Raji (cell line): ENCODE results near the gene TRAM2.

Experiments used
- POLR2A ChIP-seq: IDR thresholded peaks from 2 replicates; pipeline ENCODE4 v1.6.1; 2011; ENCODE audit warnings: low read depth, low read length, control low read depth; ENCODE audit not compliant: insufficient read depth

TRAM2 gene

DNA sequence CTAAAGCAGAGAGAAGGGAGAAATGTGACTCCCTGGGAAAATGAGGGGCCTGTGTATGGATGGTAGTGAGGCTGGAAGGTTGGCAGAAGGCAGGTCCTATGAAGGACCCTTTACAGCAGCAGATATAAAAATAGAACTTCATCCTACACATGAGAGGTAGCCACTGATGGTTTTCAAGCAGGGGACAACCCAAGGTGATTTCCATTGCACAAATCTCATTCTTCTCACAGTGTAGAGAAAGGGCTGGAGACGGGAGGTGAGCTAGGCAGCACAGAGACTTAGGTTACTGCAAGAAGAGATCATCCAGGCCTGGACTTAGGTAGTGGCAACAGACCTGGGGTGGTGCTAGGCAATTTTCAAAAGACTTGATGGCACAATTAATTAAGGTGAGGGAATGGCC lies 30.7 kb downstream of the TRAM2 start:
- TF ChIP-seq POLR2A: no peak

DNA sequence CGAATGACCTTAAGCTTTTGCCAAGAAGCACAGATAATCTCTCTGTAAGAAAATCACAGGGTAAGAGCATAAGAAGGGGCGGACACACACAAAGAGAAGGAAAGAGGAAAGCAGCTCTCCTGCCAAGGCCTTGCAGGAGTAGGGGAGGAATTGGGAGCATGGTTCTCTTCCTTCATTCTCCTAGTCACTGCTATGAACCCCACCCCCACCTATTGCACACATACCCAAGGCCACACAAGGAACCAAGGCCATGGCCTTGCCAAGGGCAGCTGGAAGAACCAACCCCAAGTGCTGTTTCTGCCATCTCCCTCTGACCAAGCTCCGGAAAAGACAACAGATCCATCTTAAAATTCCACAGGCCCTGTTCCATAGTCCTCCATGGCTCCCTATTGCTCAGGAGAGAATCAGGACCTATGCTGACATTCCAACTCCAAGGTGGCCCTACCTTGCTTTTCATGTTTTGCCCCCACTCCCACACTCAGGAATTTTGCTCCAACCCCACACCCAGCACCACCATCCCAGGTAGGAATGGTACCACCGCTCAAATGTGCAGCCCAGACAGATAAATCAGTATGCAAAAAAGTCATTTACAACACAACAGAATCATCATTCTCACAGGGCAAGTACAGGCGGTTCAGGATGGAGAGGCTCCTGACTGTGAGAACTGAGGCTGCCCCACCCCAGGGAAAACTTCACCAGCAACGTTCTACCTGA lies 31.3 kb downstream of the TRAM2 start:
- TF ChIP-seq POLR2A: no peak

DNA sequence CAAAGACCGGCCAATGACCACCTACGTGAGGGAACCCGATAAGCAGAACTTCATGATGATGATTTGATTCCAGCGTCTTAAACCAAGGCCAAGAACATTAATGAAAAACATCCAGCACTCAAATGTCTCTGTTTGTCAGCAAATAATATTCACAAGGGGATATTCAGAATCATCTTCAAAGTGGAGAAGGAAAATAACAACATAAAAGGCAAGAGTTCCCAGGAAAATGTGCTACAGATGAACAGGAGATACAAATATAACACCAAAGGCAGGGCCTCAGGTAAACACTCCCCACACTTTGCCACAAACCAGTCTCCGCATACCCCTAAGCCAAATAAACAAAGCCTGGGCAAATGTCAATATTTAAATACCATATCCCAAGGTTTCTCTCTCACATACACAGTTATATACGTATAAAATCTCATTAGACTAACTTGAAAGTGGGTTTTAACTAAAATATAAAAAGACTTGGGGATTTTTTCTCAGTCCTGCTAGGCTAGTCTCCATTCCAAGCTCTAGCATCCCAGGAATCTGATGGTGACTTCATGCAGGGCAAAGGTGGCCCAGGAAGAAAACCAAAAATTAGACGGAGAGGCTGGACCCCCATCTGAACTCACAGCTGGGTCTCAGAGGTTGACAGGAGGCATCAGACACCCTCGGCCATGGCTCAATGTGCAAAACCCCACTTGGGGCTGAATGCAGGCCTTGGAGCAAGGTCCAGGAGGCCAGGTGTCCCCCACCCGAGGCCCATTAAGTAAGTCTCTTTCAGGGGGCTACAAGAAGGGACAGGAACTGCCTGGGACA lies 32.1 kb downstream of the TRAM2 start:
- no peak for TF ChIP-seq POLR2A

DNA sequence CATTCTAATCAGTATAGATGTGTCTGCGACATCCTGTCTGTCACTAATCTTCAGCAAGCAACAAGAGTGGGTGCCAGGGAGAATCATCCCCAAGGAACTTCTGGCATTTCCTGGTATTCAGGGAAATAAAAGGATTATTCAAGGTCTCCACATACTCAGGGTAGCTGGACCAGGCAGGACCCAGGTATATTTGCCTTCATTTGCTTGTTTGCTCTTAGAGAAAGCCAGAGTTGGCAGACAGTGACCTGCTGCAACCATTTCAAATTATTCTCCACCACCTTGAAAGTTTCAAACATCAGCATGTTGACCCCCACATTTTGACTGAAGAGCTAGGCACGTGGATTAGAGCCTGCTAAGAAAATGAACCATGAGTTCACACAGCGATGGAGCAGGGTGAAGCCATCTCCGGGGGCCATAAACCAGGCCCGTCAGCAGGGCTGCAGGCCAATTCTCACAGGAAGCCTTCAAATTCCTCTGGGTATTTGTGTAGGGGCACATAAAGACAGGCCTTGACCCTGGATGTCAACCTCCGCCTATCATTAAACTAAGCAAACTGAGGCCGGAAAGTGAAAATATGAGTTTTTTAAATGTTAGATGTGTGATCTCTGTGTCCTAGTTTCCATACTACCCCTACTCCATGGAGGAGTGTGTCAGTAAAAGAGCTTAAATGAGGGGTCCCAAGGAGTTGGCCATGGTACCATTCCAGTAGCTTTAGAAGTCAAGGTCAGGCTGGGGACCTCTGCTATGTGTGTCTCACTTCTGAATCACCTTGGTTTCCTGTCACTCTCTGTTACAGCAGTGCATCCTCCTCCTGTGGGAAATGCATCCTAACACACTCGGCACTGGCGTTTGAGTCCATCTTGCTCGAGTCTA lies 32.9 kb downstream of the TRAM2 start:
- TF ChIP-seq POLR2A: no peak

DNA sequence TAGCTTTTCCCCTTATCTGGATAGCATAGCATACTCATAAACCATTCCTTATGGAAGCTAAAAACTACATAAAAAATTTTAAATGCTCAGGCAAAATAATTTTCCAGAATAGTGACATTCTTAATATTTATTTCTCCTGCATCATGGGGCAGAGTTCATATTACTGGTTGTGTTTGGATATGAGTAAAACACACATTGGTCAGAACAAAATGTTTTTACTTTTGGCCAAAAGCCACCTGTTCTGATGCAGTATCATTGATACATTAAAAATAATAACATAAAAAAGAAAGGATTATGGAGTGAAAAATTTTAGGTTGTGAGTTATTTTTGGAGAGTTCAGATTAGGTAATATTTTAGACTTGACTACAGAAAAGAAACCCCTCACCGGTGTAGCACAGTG lies 33.6 kb downstream of the TRAM2 start:
- TF ChIP-seq POLR2A: no peak

DNA sequence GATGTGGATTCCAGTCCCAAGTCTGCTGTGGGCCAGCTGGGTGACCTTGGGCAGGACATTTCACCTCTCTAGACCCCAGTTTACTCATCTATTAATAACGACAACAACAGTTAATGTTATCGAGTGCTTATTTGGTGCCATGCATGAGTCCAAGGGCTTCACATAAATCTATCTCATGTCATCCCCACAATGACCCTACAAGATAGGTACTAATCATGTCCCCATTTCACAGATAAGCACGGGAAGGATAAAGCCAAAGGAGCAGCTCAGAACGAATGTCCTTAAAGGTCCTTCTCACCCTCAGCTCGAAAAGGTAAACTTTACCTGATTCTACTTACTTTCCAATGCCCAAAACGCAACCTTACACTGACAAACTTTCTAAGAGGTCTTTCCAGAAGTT lies 35.7 kb downstream of the TRAM2 start:
- TF ChIP-seq POLR2A: no peak

DNA sequence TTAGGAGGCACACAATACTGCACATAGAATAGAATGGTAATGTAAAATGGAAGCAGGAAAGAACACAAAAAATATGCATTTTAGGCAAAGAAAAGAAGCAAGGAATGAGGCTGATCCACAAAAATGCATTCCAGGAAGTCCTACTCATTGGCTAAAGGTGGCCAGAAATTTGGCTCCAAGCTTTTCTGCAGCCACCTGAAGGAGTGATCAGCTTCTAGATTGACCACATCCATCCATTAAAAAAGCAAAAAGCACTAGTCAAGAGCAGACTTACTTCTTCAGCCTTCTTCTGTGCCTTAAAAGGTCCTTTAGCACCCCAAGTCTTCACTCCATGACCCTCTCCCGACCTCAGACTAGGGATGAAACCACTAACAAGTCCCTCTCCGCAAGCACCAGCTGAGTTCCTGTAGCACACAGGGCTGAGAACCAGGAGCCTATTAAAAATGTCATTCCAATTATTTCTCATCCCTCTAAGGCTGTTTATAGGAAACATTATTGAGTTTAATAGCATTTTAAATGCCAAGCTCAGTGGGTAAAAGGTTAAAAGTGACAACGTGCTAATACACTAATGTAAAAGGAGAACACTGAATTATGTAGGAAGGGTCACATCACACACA lies 36.5 kb downstream of the TRAM2 start:
- TF ChIP-seq POLR2A: no peak

DNA sequence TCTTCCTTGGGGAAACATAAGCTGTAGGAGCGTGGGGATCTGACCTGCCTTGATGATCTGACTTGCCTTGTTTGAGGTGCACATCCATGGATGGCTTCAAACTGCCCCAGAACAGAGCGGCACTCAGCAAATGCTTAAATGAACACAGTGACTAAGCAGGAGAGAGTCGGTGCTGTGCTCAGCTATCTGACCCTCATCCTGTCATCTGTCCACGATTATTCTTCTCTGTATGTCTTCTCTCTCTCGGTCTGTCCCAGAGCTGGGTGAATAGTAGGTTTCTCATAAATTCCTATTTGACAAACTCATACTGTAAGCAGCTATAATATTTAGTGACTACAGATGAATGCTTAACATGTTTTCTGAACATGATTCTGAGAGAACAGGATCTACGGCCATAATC lies 37.3 kb downstream of the TRAM2 start:
- TF ChIP-seq POLR2A: no peak

DNA sequence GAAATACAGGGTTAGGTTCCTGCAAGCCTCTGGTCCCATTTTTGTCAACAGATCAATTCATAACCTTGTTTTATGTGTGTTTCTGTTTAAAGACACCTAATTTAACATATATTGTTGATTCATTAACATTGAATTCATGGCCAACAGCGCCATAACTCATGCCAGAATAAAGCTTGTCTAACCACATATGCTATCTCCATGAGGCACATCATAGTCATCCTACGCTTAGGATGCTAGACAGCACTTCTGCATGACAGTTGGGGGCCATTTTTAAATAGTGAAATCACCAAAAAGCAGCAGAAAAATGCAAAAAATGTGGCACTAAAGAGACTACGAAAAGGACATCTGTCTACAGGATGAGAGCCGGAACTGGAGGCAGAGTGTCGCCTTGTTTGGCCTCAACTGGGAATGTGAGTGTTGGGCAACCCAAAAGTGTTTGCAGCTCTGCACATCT lies 37.9 kb downstream of the TRAM2 start:
- TF ChIP-seq POLR2A: no peak

DNA sequence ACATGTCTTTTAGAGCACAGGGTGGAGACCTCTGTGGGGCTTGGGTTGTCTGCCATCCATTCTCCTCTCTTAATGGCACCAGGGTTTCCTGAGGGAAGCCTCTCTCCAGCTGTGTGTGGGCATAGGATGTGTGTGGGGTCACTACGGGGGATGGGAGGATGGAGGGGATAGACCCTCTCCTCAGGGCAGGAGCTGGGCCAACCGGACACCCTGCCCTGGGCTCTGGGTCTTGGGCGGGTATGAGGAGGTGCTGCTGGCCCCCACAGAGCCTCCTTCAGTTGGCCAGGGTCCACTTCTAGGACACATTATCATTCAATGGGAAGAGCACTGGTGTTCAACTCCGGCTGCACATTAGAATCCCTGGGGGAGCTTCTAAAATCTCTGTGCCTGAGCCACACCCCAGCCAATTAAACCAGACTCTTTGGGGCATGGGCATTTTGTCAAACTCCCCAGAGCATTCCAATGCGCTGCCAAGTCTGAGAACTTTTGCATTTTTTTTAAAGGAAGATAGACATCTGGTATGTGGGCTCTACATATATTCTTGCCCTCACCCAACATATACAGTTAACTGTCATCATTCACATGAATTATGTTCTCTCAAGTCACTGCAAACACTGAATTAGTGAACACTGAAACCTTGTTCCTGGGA lies 38.5 kb downstream of the TRAM2 start:
- TF ChIP-seq POLR2A: no peak

DNA sequence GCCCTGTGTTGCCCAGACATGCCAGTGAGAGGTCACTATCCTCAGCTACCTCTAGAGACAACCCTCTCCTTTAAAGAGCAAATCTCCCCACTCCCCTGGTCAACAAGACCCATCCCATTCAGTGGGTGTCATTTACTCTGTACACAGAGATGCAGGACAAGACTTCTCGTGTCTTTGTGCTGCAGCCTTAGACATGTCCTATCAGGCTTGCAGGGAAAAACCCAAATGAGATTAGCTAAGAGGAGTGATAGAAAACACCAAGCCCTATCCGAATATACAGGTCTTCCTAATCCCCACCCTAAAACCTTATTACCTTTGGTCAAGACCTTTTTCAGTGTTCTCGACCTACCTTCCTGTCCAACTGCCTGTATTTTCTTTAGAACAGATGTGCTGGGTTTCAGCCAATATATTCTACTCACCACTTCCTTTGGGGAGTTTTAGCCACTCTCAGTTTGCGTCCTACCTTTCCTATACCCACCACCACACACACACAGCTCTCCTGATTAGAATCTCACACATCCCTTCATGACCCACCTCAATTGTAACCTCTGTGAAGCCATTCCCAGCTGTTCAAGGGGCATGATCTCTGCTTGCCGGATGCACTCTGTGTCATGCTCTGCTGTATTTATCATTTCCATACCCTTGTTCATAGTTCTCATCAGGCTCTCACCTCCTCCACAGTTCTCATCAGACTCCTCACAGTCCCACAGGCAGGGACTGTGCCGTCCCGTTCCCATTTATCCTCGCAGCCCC lies 39.7 kb downstream of the TRAM2 start:
- TF ChIP-seq POLR2A: no peak

DNA sequence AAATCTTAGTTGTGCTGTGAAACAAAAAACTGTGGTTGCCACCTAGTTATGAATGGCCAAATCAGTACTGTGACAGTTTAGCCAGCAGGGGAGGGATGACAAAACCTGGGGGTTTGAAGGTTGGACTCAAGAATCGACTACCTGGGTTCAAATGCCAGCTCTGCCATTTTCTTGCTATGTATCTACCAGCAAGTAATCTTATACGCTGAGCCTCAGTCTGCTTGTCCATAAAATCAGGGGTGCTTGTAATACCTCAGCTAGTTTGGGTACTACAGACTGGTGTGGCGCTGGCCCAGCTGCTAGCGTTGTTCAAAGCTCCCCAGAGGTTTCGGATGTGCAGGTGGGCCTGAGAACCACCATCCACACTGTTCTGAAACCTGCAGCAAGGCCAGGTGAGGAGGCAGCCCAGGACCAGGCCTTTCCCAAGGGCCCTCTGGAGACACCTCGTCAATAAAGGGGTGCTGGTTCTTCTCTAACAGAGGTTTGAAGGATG lies 40.4 kb downstream of the TRAM2 start:
- TF ChIP-seq POLR2A: no peak

DNA sequence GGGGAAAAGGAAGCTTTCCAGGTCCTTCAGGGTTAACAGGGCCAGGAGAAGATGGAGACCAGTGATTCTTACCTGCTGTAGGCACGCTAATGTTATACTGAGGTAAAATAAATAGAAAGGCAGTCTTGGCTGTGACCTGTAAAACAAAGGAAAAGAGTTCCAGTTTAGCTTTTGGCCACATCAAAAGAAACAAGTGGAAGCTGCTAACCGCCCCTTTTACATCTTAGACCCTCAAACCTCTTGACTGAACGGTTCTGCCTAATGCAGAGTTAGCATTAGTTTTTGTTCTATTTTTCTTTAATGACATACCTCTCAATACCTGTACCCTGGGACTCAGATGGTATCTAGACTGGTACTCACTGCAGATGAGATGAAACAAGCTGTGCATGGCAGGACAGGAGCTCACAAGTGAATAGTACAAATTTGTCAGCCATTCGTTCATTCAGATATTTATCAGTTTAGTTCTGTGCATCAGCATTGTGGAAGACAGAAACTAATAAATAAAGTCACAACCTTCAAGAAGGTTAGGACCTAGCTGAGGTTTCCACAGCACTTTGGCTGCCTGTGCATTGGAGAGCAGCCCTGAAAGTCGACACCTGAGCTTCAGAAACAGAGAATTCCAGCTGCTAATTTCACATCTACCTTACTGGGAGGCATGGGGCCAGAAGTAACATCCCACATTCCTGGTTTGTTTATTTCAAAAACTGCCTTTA lies 41.0 kb downstream of the TRAM2 start:
- TF ChIP-seq POLR2A: no peak
